ENCODE results near the gene POU6F1. TPM values are rescaled to one million over a fixed set of nuclear protein-coding genes. Genes with fewer than 3 reads are reported as not detected.

Gene POU6F1
- total RNA-seq, 1 experiment from 2014 or later, result 5.3 TPM

GRCh38 chr12:51219322-51219721 lies 1.5 kb upstream of the POU6F1 start:
- ChIA-PET POLR2A (ENCODE audit: unreplicated experiment) (no interaction called here), CTCF (no interaction called here)

GRCh38 chr12:51218607-51219161 lies 822 bp upstream of the POU6F1 start:
- ChIA-PET CTCF (interaction anchor here (0.6 kb wide), 2 partner anchors 91 to 1452 kb away, joined by 3 to 4 read pairs; no protein-coding TSS in a partner anchor), POLR2A (ENCODE audit: unreplicated experiment) (interaction anchor here (1.3 kb wide), 1 partner anchor 20 kb away, joined by 11 read pairs; the partner anchor contains the start of gene DAZAP2)
- Histone ChIP-seq H3K27ac (no peak overlapping the region), H3K4me3 (peak overlapping the region; percentile 70), H3K27me3 (ENCODE audit: insufficient read depth, low read depth) (no peaks in the 10 kb centered on the region), H3K79me2 (ENCODE audit: low read depth) (no peaks in the 10 kb centered on the region), H2AFZ (peak overlapping the region; percentile 83), H3K36me3 (ENCODE audit: low read depth) (no peaks in the 10 kb centered on the region), H3F3A (ENCODE audit: insufficient read depth, low read depth) (peaks cover 12% of the 10 kb centered on the region; the same call in 1 of the 2 replicates), H4K20me1 (ENCODE audit: insufficient read depth) (no peaks in the 10 kb centered on the region), H3K4me2 (peak overlapping the region; percentile 92), H3K9me3 (ENCODE audit: insufficient read depth, low read depth) (no peaks in the 10 kb centered on the region), H3K9me2 (ENCODE audit: insufficient read depth) (no peaks in the 10 kb centered on the region), H3K4me1 (replicated peaks; ENCODE audit: insufficient read depth) (peaks cover 9% of the 10 kb centered on the region)
- TF ChIP-seq EZH2 (IDR thresholded peaks at IDR 0.05; ENCODE audit: low read depth) (no peak), CTCF (conservative IDR thresholded peaks at IDR 0.05) (no peak)
- intact Hi-C loops (cut with micrococcal nuclease; ENCODE audit: unreplicated experiment), result no loop called here
- DNase-seq, result no peak
- no TSS peak for BruUV-seq (replicated peaks)

More at GRCh38 chr12:51219322-51219721, 1.5 kb upstream of the POU6F1 start:
- Histone ChIP-seq H3K9me3 (ENCODE audit: insufficient read depth, low read depth) (no peaks in the 10 kb centered on the region), H3K9me2 (ENCODE audit: insufficient read depth) (no peaks in the 10 kb centered on the region), H4K20me1 (ENCODE audit: insufficient read depth) (no peaks in the 10 kb centered on the region), H3K27me3 (ENCODE audit: insufficient read depth, low read depth) (no peaks in the 10 kb centered on the region), H3K79me2 (ENCODE audit: low read depth) (no peaks in the 10 kb centered on the region), H3F3A (ENCODE audit: insufficient read depth, low read depth) (peaks cover 12% of the 10 kb centered on the region; the same call in 1 of the 2 replicates), H3K4me1 (replicated peaks; ENCODE audit: insufficient read depth) (peaks cover 9% of the 10 kb centered on the region), H2AFZ (no peak overlapping the region), H3K36me3 (ENCODE audit: low read depth) (no peaks in the 10 kb centered on the region), H3K4me3 (no peak overlapping the region), H3K27ac (no peak overlapping the region), H3K4me2 (peak overlapping the region; percentile 92; the same call in 1 of the 2 replicates)
- DNase-seq, result no peak
- intact Hi-C loops (cut with micrococcal nuclease; ENCODE audit: unreplicated experiment), result no loop called here
- no TSS peak for BruUV-seq (replicated peaks)
- TF ChIP-seq EZH2 (IDR thresholded peaks at IDR 0.05; ENCODE audit: low read depth), result no peak
- no peak for TF ChIP-seq CTCF (conservative IDR thresholded peaks at IDR 0.05)

- TF ChIP-seq CTCF (conservative IDR thresholded peaks at IDR 0.05) (no peak), EZH2 (IDR thresholded peaks at IDR 0.05; ENCODE audit: low read depth) (no peak)
- POLR2A ChIA-PET (ENCODE audit: unreplicated experiment), result interaction anchor here (0.5 to 1.3 kb wide), 5 partner anchors 11 to 993 kb away, joined by 3 to 16 read pairs (median 10); partner anchors contain the start of gene DAZAP2
- intact Hi-C loops (cut with micrococcal nuclease; ENCODE audit: unreplicated experiment), result no loop called here
- Histone ChIP-seq H3F3A (ENCODE audit: insufficient read depth, low read depth) (peaks cover 12% of the 10 kb centered on the region; the same call in 1 of the 2 replicates), H3K36me3 (ENCODE audit: low read depth) (no peaks in the 10 kb centered on the region), H3K9me2 (ENCODE audit: insufficient read depth) (no peaks in the 10 kb centered on the region), H3K4me1 (replicated peaks; ENCODE audit: insufficient read depth) (peaks cover 9% of the 10 kb centered on the region), H3K9me3 (ENCODE audit: insufficient read depth, low read depth) (no peaks in the 10 kb centered on the region), H2AFZ (peak overlapping the region; percentile 83), H4K20me1 (ENCODE audit: insufficient read depth) (no peaks in the 10 kb centered on the region), H3K27ac (no peak overlapping the region), H3K79me2 (ENCODE audit: low read depth) (no peaks in the 10 kb centered on the region), H3K4me2 (peak overlapping the region; percentile 92), H3K4me3 (peak overlapping the region; percentile 70), H3K27me3 (ENCODE audit: insufficient read depth, low read depth) (no peaks in the 10 kb centered on the region)
- no TSS peak for BruUV-seq (replicated peaks)
- DNase-seq, result peak in 1 of 2 experiments; percentile 34
- CTCF ChIA-PET, result interaction anchor here (0.6 to 0.7 kb wide), 3 partner anchors 26 to 1316 kb away, joined by 5 to 10 read pairs (median 5); no protein-coding TSS in a partner anchor
These were observed 512 bp downstream of the POU6F1 start for GRCh38 chr12:51217133-51217967.
